GM23338 (cell line): ENCODE results near the gene SRP54. TPM values are rescaled to one million over a fixed set of nuclear protein-coding genes. Genes with fewer than 3 reads are reported as not detected.
"Not testable (repeated sequence)": the region's sequence is repeated elsewhere in the genome, so short reads cannot be mapped to it uniquely, and the experiment has no call there.

Experiments used
- ATAC-seq: fragments of 200-7000 bp; cut with Tn5 transposase; 3 replicates; pipeline ENCODE4 v1.9.1; 2020
- DNase-seq: peaks from one replicate; pipeline ENCODE4 v3.0.0-alpha.2; 2015; ENCODE audit warnings: low spot score
- H2AFZ ChIP-seq: fragments of 200-600 bp; sonication (generic); 2 replicates; pipeline ENCODE4 v1.8.0; 2016; ENCODE audit warnings: antibody characterized with exemption, mild to moderate bottlenecking, moderate library complexity
- H3F3A ChIP-seq: fragments of 200-600 bp; sonication (generic); replicated peaks from 2 replicates; pipeline ENCODE4 v1.8.0; 2017; ENCODE audit warnings: antibody characterized with exemption, mixed run types, low read depth
- H3K27ac ChIP-seq: fragments of 200-600 bp; sonication (generic); 2 replicates; pipeline ENCODE4 v1.6.1; 2016; ENCODE audit warnings: low read depth
- H3K27me3 ChIP-seq: fragments of 200-600 bp; sonication (generic); 2 replicates; pipeline ENCODE4 v1.8.0; 2016; ENCODE audit warnings: mild to moderate bottlenecking, mixed run types, moderate library complexity; ENCODE audit not compliant: insufficient read depth
- H3K36me3 ChIP-seq: fragments of 200-600 bp; sonication (generic); 2 replicates; pipeline ENCODE4 v1.8.0; 2016; ENCODE audit warnings: mild to moderate bottlenecking; ENCODE audit not compliant: insufficient read depth
- H3K4me1 ChIP-seq: fragments of 200-600 bp; sonication (generic); 2 replicates; pipeline ENCODE4 v1.8.0; 2016; ENCODE audit warnings: mild to moderate bottlenecking, moderate library complexity; ENCODE audit not compliant: insufficient read depth
- H3K4me2 ChIP-seq: fragments of 200-600 bp; sonication (generic); 2 replicates; pipeline ENCODE4 v1.7.1; 2017; ENCODE audit warnings: mixed run types
- H3K4me3 ChIP-seq: fragments of 200-600 bp; sonication (generic); 2 replicates; pipeline ENCODE4 v1.6.1; 2016; ENCODE audit warnings: mixed run types
- H3K79me2 ChIP-seq: fragments of 200-600 bp; sonication (generic); replicated peaks from 2 replicates; pipeline ENCODE4 v1.8.0; 2017; ENCODE audit warnings: mild to moderate bottlenecking; ENCODE audit not compliant: insufficient read depth
- H3K9me2 ChIP-seq: fragments of 200-600 bp; sonication (generic); 2 replicates; pipeline ENCODE4 v1.8.0; 2017; ENCODE audit not compliant: insufficient read depth
- H4K20me1 ChIP-seq: fragments of 200-600 bp; sonication (generic); replicated peaks from 2 replicates; pipeline ENCODE4 v1.8.0; 2017; ENCODE audit warnings: mild to moderate bottlenecking; ENCODE audit not compliant: insufficient read depth
- H3K27ac Mint-ChIP-seq: 2 replicates; pipeline ENCODE4 v1.8.0; 2020; ENCODE audit warnings: inconsistent platforms, mild to moderate bottlenecking, moderate library complexity, mixed read lengths
- H3K27me3 Mint-ChIP-seq: 3 replicates; pipeline ENCODE4 v1.8.0; 2022; ENCODE audit warnings: low read depth, mild to moderate bottlenecking, moderate library complexity, mixed read lengths, inconsistent platforms; ENCODE audit not compliant: insufficient read depth, poor library complexity
- H3K36me3 Mint-ChIP-seq: 3 replicates; pipeline ENCODE4 v1.8.0; 2021; ENCODE audit warnings: low read depth, mild to moderate bottlenecking, inconsistent platforms, moderate library complexity, mixed read lengths
- H3K4me1 Mint-ChIP-seq: 3 replicates; pipeline ENCODE4 v1.8.0; 2020; ENCODE audit warnings: mild to moderate bottlenecking, inconsistent platforms, mixed read lengths
- H3K4me3 Mint-ChIP-seq: 3 replicates; pipeline ENCODE4 v1.8.0; 2021; ENCODE audit warnings: moderate library complexity, mild to moderate bottlenecking, inconsistent platforms, mixed read lengths
- H3K9me3 Mint-ChIP-seq: 3 replicates; pipeline ENCODE4 v1.8.0; 2020; ENCODE audit warnings: moderate library complexity, mild to moderate bottlenecking, inconsistent platforms, mixed read lengths
- EZH2phosphoT487 ChIP-seq: fragments of 200-600 bp; sonication (generic); IDR thresholded peaks from one replicate; pipeline ENCODE4 v1.8.1; 2018; ENCODE audit warnings: antibody characterized with exemption; ENCODE audit not compliant: unreplicated experiment
- NANOG ChIP-seq: IDR thresholded peaks from 2 replicates; pipeline ENCODE4 v1.6.1; 2016; ENCODE audit warnings: antibody characterized with exemption, borderline replicate concordance
- REST ChIP-seq: IDR thresholded peaks from one replicate; pipeline ENCODE4 v1.6.1; 2018; ENCODE audit warnings: antibody characterized with exemption; ENCODE audit not compliant: unreplicated experiment
- polyA plus RNA-seq: library from polyadenylated mRNA; unstranded; fragments of >200 nt; fragmentation: Nextera tagmentation; extraction: Ambion mirVana; gene quantifications from 2 replicates; pipeline ENCODE4 v1.2.1, GENCODE V29; 2016
- total RNA-seq: library from RNA; depleted of rRNA; stranded (reverse); fragments of >200 nt; shearing (Covaris generic); gene quantifications from 2 replicates; pipeline ENCODE4 v1.2.3, GENCODE V29; 2014

SRP54 gene
- total and polyA plus RNA-seq, 2 experiments from 2014 or later, result 60.4 to 77.5 TPM

GRCh38 chr14:35052637-35053036 is 69.8 kb downstream of the SRP54 start:
- peaks cover 17% of the 10 kb centered on the region; the same call in 2 of the 3 replicates for H3K36me3 Mint-ChIP-seq
- H3F3A ChIP-seq, result no peaks in the 10 kb centered on the region
- H2AFZ ChIP-seq, result no peak overlapping the region
- H3K9me2 ChIP-seq, result no peaks in the 10 kb centered on the region
- H3K4me1 ChIP-seq, result no peaks in the 10 kb centered on the region
- DNase-seq, result no peak
- no peaks in the 10 kb centered on the region for H3K27me3 ChIP-seq
- no peak overlapping the region for H3K4me3 ChIP-seq
- H3K27me3 Mint-ChIP-seq, result peaks cover 2% of the 10 kb centered on the region
- no peak overlapping the region for H3K27ac Mint-ChIP-seq
- no peaks in the 10 kb centered on the region for H3K9me3 Mint-ChIP-seq
- H3K4me1 Mint-ChIP-seq, result peaks cover 6% of the 10 kb centered on the region; the same call in 2 of the 3 replicates
- H3K36me3 ChIP-seq, result no peaks in the 10 kb centered on the region
- no peak for ATAC-seq
- no peak overlapping the region for H3K27ac ChIP-seq
- no peaks in the 10 kb centered on the region; the same call in 1 of the 2 replicates for H4K20me1 ChIP-seq
- TF ChIP-seq NANOG (no peak), EZH2phosphoT487 (no peak), REST (no peak)
- H3K4me3 Mint-ChIP-seq, result no peak overlapping the region
- peaks cover 10% of the 10 kb centered on the region for H3K79me2 ChIP-seq
- H3K4me2 ChIP-seq, result no peak overlapping the region

GRCh38 chr14:35061113-35061791 is 78.5 kb downstream of the SRP54 start:
- not testable (repeated sequence) for H3K27me3 Mint-ChIP-seq, H3K4me3 ChIP-seq, H3K27me3 ChIP-seq, H3K9me3 Mint-ChIP-seq, H3K4me1 Mint-ChIP-seq, H4K20me1 ChIP-seq, H2AFZ ChIP-seq, H3K9me2 ChIP-seq, H3K27ac ChIP-seq, H3K79me2 ChIP-seq, H3K36me3 ChIP-seq, H3F3A ChIP-seq
- peak overlapping the region; percentile 31 for H3K4me2 ChIP-seq
- H3K36me3 Mint-ChIP-seq, result peaks cover 16% of the 10 kb centered on the region
- ATAC-seq (peak; percentile 77), DNase-seq (peak; percentile 44)
- peak overlapping the region; percentile 89; the same call in 1 of the 2 replicates for H3K27ac Mint-ChIP-seq
- H3K4me3 Mint-ChIP-seq, result peak overlapping the region; percentile 43; the same call in 1 of the 3 replicates
- H3K4me1 ChIP-seq, result peaks cover 18% of the 10 kb centered on the region

- H3K4me2 ChIP-seq, H3K27ac Mint-ChIP-seq, H3K27me3 Mint-ChIP-seq, H2AFZ ChIP-seq, ATAC-seq, H3K4me1 Mint-ChIP-seq, H3F3A ChIP-seq, H3K4me3 ChIP-seq, H3K9me2 ChIP-seq, H3K27me3 ChIP-seq, H3K4me3 Mint-ChIP-seq, H3K9me3 Mint-ChIP-seq, H4K20me1 ChIP-seq, H3K79me2 ChIP-seq, H3K27ac ChIP-seq, H3K36me3 ChIP-seq, DNase-seq: not testable (repeated sequence)
- peaks cover 17% of the 10 kb centered on the region for H3K36me3 Mint-ChIP-seq
- peaks cover 11% of the 10 kb centered on the region for H3K4me1 ChIP-seq
Observed at GRCh38 chr14:35065731-35066130, 82.9 kb downstream of the SRP54 start.
